K562 (cell line): ENCODE results near the gene ATG14. TPM values are rescaled to one million over a fixed set of nuclear protein-coding genes. Genes with fewer than 3 reads are reported as not detected.

Source experiments
- ATF1 ChIP-seq, 2 experiments: fragments of 450-650 bp in 1 of 2; IDR thresholded peaks; 2 replicates each; pipeline ENCODE4 v1.6.1; 2016; ENCODE audit warnings: missing compliant biosample characterization in 1 of 2, missing genetic modification characterization in 1 of 2
- CAMTA2 ChIP-seq: fragments of 250-450 bp; sonication (Bioruptor Pico); conservative IDR thresholded peaks from 2 replicates; pipeline ENCODE4 v1.5.1; 2022
- CBX3 ChIP-seq, 2 experiments: IDR thresholded peaks; 1 replicate in 1 of 2; 2 replicates in 1 of 2; pipeline ENCODE4 v1.6.1; 2012; ENCODE audit warnings: inconsistent platforms in 2 of 2, low read length in 2 of 2, borderline replicate concordance in 1 of 2, control low read depth in 1 of 2
- CREM ChIP-seq: IDR thresholded peaks from 2 replicates; pipeline ENCODE4 v1.6.1; 2014; ENCODE audit warnings: antibody characterized with exemption, low read depth
- EP300 ChIP-seq: IDR thresholded peaks from 2 replicates; pipeline ENCODE4 v1.6.1; 2012; ENCODE audit warnings: low read length, improper control_type of control experiment
- ETV1 ChIP-seq: fragments of 450-650 bp; conservative IDR thresholded peaks from 2 replicates; pipeline ENCODE4 v1.6.1; 2016; ENCODE audit warnings: missing genetic modification characterization, control low read depth, low read depth, missing compliant biosample characterization
- LEF1 ChIP-seq: fragments of 450-650 bp; IDR thresholded peaks from 2 replicates; pipeline ENCODE4 v1.6.1; 2016; ENCODE audit warnings: mild to moderate bottlenecking
- NFE2 ChIP-seq: IDR thresholded peaks from 2 replicates; pipeline ENCODE4 v1.6.1; 2014; ENCODE audit warnings: antibody characterized with exemption, low read depth
- NR2F6 ChIP-seq: fragments of 450-650 bp; formaldehyde crosslinking; IDR thresholded peaks from 2 replicates; pipeline ENCODE4 v1.4.0; 2020; ENCODE audit warnings: mild to moderate bottlenecking
- PRPF4 ChIP-seq: fragments of 200-400 bp; formaldehyde crosslinking; IDR thresholded peaks from one replicate; pipeline ENCODE4 v1.6.1; 2017; ENCODE audit warnings: low read length, low read depth, mild to moderate bottlenecking; ENCODE audit not compliant: insufficient read depth, poor library complexity, severe bottlenecking
- SMARCC2 ChIP-seq: fragments of 450-650 bp; IDR thresholded peaks from 2 replicates; pipeline ENCODE4 v1.6.1; 2017; ENCODE audit warnings: antibody characterized with exemption, moderate library complexity, mild to moderate bottlenecking, low read depth
- SMARCE1 ChIP-seq: fragments of 450-650 bp; IDR thresholded peaks from 2 replicates; pipeline ENCODE4 v1.7.1; 2016; ENCODE audit warnings: mild to moderate bottlenecking
- SOX6 ChIP-seq: fragments of 450-650 bp; IDR thresholded peaks from 2 replicates; pipeline ENCODE4 v1.6.1; 2014; ENCODE audit warnings: mild to moderate bottlenecking
- VEZF1 ChIP-seq: fragments of 200-800 bp; sonication (Bioruptor generic); IDR thresholded peaks from 2 replicates; pipeline ENCODE4 v1.6.1; 2017; ENCODE audit warnings: missing genetic modification characterization, missing compliant biosample characterization
- ZBTB9 ChIP-seq: fragments of 450-650 bp; formaldehyde crosslinking; IDR thresholded peaks from 2 replicates; pipeline ENCODE4 v1.4.0; 2020; ENCODE audit warnings: mild to moderate bottlenecking, moderate library complexity
- ZEB2 ChIP-seq: fragments of 450-650 bp; IDR thresholded peaks from 2 replicates; pipeline ENCODE4 v1.6.1; 2016
- ZNF175 ChIP-seq: fragments of 200-800 bp; sonication (Bioruptor generic); IDR thresholded peaks from 2 replicates; pipeline ENCODE4 v1.6.1; 2016; ENCODE audit warnings: low read depth, mild to moderate bottlenecking, missing genetic modification characterization, missing compliant biosample characterization
- ZNF444 ChIP-seq: fragments of 250-450 bp; sonication (Bioruptor Pico); IDR thresholded peaks from 2 replicates; pipeline ENCODE4 v1.4.0; 2020; ENCODE audit warnings: mild to moderate bottlenecking, moderate library complexity
- ZNF551 ChIP-seq: fragments of 250-450 bp; sonication (Bioruptor Pico); IDR thresholded peaks from 2 replicates; pipeline ENCODE4 v1.5.0; 2021; ENCODE audit warnings: mild to moderate bottlenecking, moderate library complexity
- ZNF740 ChIP-seq, 3 experiments: fragments of 200-800 bp in 1 of 3; sonication (Bioruptor generic) in 1 of 3; sonication (generic) in 1 of 3; formaldehyde crosslinking in 1 of 3; IDR thresholded peaks; 2 replicates each; pipeline versions ENCODE4 v1.6.1 to v1.8.0; 2016 to 2022; ENCODE audit warnings: mild to moderate bottlenecking in 2 of 3, missing compliant biosample characterization in 2 of 3, missing genetic modification characterization in 2 of 3, missing genetic modification reagents in 1 of 3
- polyA plus RNA-seq, 8 experiments: library from polyadenylated mRNA; depleted of rRNA in 4 of 8; stranded (reverse) in 5 of 8; unstranded in 3 of 8; fragments of >200 nt; fragmentation: Nextera tagmentation in 2 of 8; fragmentation: Illumina TruSeq in 1 of 8; extraction: Ambion mirVana in 2 of 8; extraction: Trizol in 1 of 8; gene quantifications; 2 replicates each; pipeline versions ENCODE4 v1.2.1 to v1.2.3, GENCODE V29; 2011 to 2014; ENCODE audit warnings: inconsistent platforms in 1 of 8, missing spikeins in 1 of 8
- total RNA-seq, 7 experiments: library from RNA; depleted of rRNA in 6 of 7; stranded (reverse); fragments of >200 nt in 6 of 7; fragmentation: Illumina TruSeq in 2 of 7; extraction: Trizol in 2 of 7; gene quantifications; 2 replicates each; pipeline versions ENCODE4 v1.2.1 to v1.2.3, GENCODE V29; 2011 to 2021; ENCODE audit warnings: low replicate concordance in 1 of 7
- TF ChIP-seq, protein P1 (sequence below): fragments of 200-800 bp; sonication (Bioruptor generic); IDR thresholded peaks from 2 replicates; pipeline ENCODE4 v1.6.1; 2017; ENCODE audit warnings: missing genetic modification characterization, missing compliant biosample characterization
- TF ChIP-seq, protein P2 (sequence below): conservative IDR thresholded peaks from 2 replicates; pipeline ENCODE4 v1.6.1; 2011; ENCODE audit warnings: low read depth, mild to moderate bottlenecking, low read length; ENCODE audit not compliant: control insufficient read depth

ATG14 gene
- total and polyA plus RNA-seq, 9 of the 15 experiments (the other 6 are each of a cell fraction or from before 2014, with no cell fraction given) = 0.55 to 4.2 (median 3.5) TPM

DNA sequence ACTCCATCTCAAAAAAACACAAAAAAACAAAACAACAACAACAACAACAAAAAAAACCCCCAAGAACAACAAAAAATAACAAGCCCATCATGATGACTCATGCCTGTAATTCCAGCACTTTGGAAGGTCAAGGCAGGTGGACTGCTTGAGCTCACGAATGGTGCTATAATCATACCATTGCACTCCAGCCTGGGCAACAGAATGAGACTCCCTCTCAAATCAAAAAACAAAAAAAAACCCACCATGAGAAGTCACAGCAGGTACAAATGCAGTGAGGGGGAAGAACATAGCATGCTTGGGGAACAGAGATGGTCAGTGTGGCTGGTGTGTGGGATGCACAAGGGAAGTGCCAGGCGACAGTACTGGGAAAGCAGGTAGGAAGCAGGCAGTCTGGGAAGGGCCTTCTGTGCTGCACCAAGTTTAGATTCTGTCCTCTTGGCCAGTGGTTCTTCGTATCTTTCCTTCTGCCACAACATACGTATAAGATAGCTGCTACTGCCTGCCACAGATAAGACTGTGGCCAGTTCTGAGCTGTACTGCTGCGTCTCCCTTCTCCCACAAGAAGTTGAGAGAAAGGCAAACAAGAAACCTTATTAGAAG is 28.0 kb downstream of the ATG14 start (continued):
- TF ChIP-seq, protein P1, sequence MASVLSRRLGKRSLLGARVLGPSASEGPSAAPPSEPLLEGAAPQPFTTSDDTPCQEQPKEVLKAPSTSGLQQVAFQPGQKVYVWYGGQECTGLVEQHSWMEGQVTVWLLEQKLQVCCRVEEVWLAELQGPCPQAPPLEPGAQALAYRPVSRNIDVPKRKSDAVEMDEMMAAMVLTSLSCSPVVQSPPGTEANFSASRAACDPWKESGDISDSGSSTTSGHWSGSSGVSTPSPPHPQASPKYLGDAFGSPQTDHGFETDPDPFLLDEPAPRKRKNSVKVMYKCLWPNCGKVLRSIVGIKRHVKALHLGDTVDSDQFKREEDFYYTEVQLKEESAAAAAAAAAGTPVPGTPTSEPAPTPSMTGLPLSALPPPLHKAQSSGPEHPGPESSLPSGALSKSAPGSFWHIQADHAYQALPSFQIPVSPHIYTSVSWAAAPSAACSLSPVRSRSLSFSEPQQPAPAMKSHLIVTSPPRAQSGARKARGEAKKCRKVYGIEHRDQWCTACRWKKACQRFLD = peak; percentile 68; the same call in 1 of the 2 replicates
- TF ChIP-seq ETV1 (tag) = 0 out of 2 replicates have a peak, but pooled peaks have one; percentile 22
- TF ChIP-seq PRPF4 = no peak
- TF ChIP-seq, protein P2, sequence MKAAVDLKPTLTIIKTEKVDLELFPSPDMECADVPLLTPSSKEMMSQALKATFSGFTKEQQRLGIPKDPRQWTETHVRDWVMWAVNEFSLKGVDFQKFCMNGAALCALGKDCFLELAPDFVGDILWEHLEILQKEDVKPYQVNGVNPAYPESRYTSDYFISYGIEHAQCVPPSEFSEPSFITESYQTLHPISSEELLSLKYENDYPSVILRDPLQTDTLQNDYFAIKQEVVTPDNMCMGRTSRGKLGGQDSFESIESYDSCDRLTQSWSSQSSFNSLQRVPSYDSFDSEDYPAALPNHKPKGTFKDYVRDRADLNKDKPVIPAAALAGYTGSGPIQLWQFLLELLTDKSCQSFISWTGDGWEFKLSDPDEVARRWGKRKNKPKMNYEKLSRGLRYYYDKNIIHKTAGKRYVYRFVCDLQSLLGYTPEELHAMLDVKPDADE = no peak
- peak; percentile 95 for TF ChIP-seq SMARCE1
- peak; percentile 48; the same call in 1 of the 2 replicates for TF ChIP-seq VEZF1 (CRISPR knock-in tag)
- TF ChIP-seq EP300 = peak; percentile 90
- 0 out of 2 replicates have a peak, but pooled peaks have one; percentile 15 for TF ChIP-seq NFE2
- no peak for TF ChIP-seq ZNF444 (CRISPR knock-in tag)
- TF ChIP-seq SMARCC2 = peak; percentile 68; the same call in 1 of the 2 replicates
- peak; percentile 75; the same call in 1 of the 2 replicates for TF ChIP-seq ZBTB9 (CRISPR knock-in tag)
- no peak for TF ChIP-seq ATF1 (CRISPR knock-in tag; IDR thresholded peaks at IDR 0.05)
- peak; percentile 62 for TF ChIP-seq ATF1 (tag; IDR thresholded peaks at IDR 0.05)
- peak; percentile 88 for TF ChIP-seq SOX6
- TF ChIP-seq CAMTA2 (CRISPR knock-in tag) = no peak
- peak; percentile 83; the same call in 1 of the 2 replicates for TF ChIP-seq LEF1
- TF ChIP-seq ZNF175 (CRISPR knock-in tag) = peak; percentile 54; the same call in 1 of the 2 replicates
- no peak for TF ChIP-seq NR2F6 (CRISPR knock-in tag)
- TF ChIP-seq ZNF551 = no peak
- peak in 1 of 2 experiments; percentile 80; a peak in 2 of 3 replicates for TF ChIP-seq CBX3 (IDR thresholded peaks at IDR 0.05; ENCODE audit: borderline replicate concordance in 1 of 2, low read length in 2 of 2)
- peak; percentile 88 for TF ChIP-seq CREM
- TF ChIP-seq ZNF740 (CRISPR knock-in tag; IDR thresholded peaks at IDR 0.05) = no peak
- TF ChIP-seq ZNF740 (tag; IDR thresholded peaks at IDR 0.05) = no peak
- TF ChIP-seq ZEB2 = peak; percentile 49; the same call in 1 of the 2 replicates
